ENCODE measurements around the gene OR2D2. TPM values are rescaled to one million over a fixed set of nuclear protein-coding genes. Genes with fewer than 3 reads are reported as not detected.

OR2D2 gene
- total RNA-seq, 1 donor from 2014 or later: not detected

DNA sequence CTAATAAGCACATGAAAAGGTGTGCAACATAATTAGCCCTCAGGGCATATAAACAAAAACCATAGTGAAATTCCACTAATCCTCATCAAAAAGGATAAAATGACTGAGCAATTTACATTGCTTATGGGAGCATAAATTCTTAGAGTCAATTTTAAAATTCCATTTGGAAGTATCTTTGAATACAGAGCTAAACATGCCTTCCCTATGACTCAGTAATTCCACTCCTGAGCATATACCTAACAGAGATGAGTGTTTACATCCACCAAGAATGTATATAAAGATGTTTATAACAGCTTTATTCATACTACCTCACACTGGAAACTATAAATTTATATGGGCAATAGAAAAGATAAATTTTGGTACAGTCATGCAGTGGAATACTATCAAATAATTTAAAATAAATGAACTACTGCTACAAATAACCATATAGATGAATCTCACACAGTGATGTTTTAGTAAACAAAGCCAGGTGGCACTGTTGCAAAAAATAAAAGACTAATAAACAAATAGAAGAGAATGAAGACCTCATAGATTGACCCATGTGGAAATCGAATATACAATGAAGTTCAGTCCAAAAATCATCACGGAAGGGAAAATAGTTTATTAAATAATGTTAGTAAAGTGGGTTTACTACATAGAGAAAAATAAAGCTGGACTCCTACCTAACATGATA, 8.2 kb upstream of the OR2D2 start:
- Mint-ChIP-seq H3K4me3 (ENCODE audit: unreplicated experiment) (no peak overlapping the region), H3K9me3 (ENCODE audit: unreplicated experiment) (no peaks in the 10 kb centered on the region), H3K4me1 (ENCODE audit: unreplicated experiment) (no peaks in the 10 kb centered on the region), H3K27me3 (ENCODE audit: unreplicated experiment) (peaks cover 7% of the 10 kb centered on the region), H3K36me3 (ENCODE audit: unreplicated experiment) (no peaks in the 10 kb centered on the region), H3K27ac (ENCODE audit: unreplicated experiment) (no peak overlapping the region)
- DNase-seq (ENCODE audit: extremely low spot score, unreplicated experiment): no peak
- TF ChIP-seq CTCF (IDR thresholded peaks at IDR 0.05): no peak

DNA sequence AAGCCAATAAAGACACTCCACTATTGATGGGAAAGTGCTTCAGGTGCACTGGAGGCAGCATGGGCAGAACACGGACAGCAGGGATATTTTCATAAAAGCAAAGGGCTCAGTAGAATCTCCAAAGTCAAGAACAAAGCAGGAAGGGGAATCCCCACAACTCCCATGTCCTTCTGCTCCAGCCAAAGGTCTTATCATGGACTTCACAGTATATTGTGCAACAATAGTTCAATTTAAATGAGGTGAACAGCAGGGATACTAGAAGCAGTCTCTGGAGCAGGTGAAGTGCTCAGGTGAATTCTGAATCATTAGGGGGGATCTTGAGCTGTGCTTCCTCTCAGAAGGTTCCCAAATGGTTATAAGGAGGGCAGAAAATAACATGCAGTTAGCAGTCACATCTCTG, 6.6 kb upstream of the OR2D2 start:
- TF ChIP-seq CTCF (IDR thresholded peaks at IDR 0.05): no peak
- no peaks in the 10 kb centered on the region for H3K9me3 Mint-ChIP-seq (ENCODE audit: unreplicated experiment)
- H3K4me1 Mint-ChIP-seq (ENCODE audit: unreplicated experiment): no peaks in the 10 kb centered on the region
- no peak overlapping the region for H3K4me3 Mint-ChIP-seq (ENCODE audit: unreplicated experiment)
- no peak overlapping the region for H3K27ac Mint-ChIP-seq (ENCODE audit: unreplicated experiment)
- no peaks in the 10 kb centered on the region for H3K36me3 Mint-ChIP-seq (ENCODE audit: unreplicated experiment)
- DNase-seq (ENCODE audit: extremely low spot score, unreplicated experiment): no peak
- H3K27me3 Mint-ChIP-seq (ENCODE audit: unreplicated experiment): peaks cover 7% of the 10 kb centered on the region

DNA sequence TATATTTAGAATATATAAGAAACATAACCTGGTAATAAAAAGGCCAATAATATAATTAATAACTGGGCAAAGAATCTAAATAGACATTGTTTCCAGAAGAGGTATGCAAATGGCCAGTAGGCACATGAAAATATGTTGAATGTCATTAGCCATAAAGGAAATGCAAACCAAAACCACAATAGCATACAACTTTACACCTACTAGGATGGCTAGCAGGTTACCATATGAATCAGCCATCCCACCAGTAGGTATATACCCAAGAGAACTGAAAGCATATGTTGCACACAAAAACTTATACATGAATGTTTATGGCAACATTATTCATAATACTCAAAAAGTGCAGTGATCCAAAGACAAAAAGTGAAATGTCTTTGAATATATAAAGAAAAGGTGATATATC, 2.7 kb upstream of the OR2D2 start:
- Mint-ChIP-seq H3K36me3 (ENCODE audit: unreplicated experiment) (no peaks in the 10 kb centered on the region), H3K4me1 (ENCODE audit: unreplicated experiment) (no peaks in the 10 kb centered on the region), H3K27ac (ENCODE audit: unreplicated experiment) (no peak overlapping the region), H3K9me3 (ENCODE audit: unreplicated experiment) (no peaks in the 10 kb centered on the region), H3K27me3 (ENCODE audit: unreplicated experiment) (peaks cover 4% of the 10 kb centered on the region), H3K4me3 (ENCODE audit: unreplicated experiment) (no peak overlapping the region)
- no peak for DNase-seq (ENCODE audit: extremely low spot score, unreplicated experiment)
- no peak for TF ChIP-seq CTCF (IDR thresholded peaks at IDR 0.05)

DNA sequence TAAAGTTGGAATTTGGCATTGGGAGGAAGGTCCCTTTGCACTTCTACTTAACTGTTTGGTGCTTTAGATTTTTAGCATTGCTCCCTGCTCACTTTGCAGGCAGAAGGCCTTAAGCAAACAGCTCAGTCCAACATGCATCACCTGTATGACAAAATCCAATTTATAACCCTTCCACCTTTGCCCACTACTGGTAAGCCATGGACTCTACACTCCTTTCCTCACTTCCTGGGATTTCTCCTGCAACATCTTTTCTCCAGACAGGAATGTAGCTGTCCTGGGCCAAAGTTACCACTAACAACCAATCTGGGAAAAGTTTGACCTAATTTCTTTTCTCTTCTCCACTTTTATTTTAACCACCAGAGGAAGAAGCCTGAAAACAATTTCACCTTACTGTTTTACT, 1.8 kb upstream of the OR2D2 start:
- TF ChIP-seq CTCF (IDR thresholded peaks at IDR 0.05): no peak
- Mint-ChIP-seq H3K4me1 (ENCODE audit: unreplicated experiment) (no peaks in the 10 kb centered on the region), H3K36me3 (ENCODE audit: unreplicated experiment) (no peaks in the 10 kb centered on the region), H3K27ac (ENCODE audit: unreplicated experiment) (no peak overlapping the region), H3K4me3 (ENCODE audit: unreplicated experiment) (no peak overlapping the region), H3K27me3 (ENCODE audit: unreplicated experiment) (peaks cover 4% of the 10 kb centered on the region), H3K9me3 (ENCODE audit: unreplicated experiment) (no peaks in the 10 kb centered on the region)
- DNase-seq (ENCODE audit: extremely low spot score, unreplicated experiment): no peak

DNA sequence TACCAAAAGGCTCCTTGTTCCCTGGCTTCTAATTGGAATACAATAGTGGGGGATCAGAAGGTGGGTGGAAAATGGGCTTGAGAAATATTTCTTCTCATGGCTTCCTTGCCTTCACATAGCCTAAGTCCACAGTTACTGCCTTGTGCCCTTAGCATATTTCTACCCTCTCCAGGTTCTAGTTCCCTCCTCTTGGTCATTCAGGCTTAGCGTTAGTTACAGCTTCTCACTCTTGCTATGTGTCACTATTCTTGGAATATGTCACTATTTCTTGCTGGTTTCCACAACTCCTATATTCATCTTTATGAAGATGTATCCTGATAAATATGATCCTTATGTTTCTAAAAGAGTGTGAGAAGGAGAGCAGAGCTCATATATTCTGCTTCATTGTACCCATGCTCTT, 2.5 kb downstream of the OR2D2 start:
- H3K4me1 Mint-ChIP-seq (ENCODE audit: unreplicated experiment): no peaks in the 10 kb centered on the region
- no peaks in the 10 kb centered on the region for H3K9me3 Mint-ChIP-seq (ENCODE audit: unreplicated experiment)
- DNase-seq (ENCODE audit: extremely low spot score, unreplicated experiment): no peak
- no peaks in the 10 kb centered on the region for H3K36me3 Mint-ChIP-seq (ENCODE audit: unreplicated experiment)
- peaks cover 10% of the 10 kb centered on the region for H3K27me3 Mint-ChIP-seq (ENCODE audit: unreplicated experiment)
- TF ChIP-seq CTCF (IDR thresholded peaks at IDR 0.05): no peak
- no peak overlapping the region for H3K4me3 Mint-ChIP-seq (ENCODE audit: unreplicated experiment)
- no peak overlapping the region for H3K27ac Mint-ChIP-seq (ENCODE audit: unreplicated experiment)

All from osteocyte (in vitro differentiated cells).